IMR-90 (cell line): ENCODE data around the gene DPF3. TPM values are rescaled to one million over a fixed set of nuclear protein-coding genes. Genes with fewer than 3 reads are reported as not detected.

Source experiments
- ATAC-seq: fragments of 200-7000 bp; cut with Tn5 transposase; 2 replicates; pipeline ENCODE4 v1.9.1; 2020; ENCODE audit warnings: low read depth, mild to moderate bottlenecking, moderate library complexity
- BruUV-seq: library from RNA; stranded (reverse); fragments of 400-500 nt; replicated peaks from 2 replicates; lab custom pipeline; 2021; lab: Mats Ljungman, UMichigan
- CTCF ChIA-PET: fragments of 300-600 bp; formaldehyde crosslinking; extraction: SDS; loops from one replicate; lab custom pipeline; 2021; ENCODE audit warnings: antibody characterized with exemption; lab: Yijun Ruan, JAX
- POLR2A ChIA-PET: fragments of 300-600 bp; sonication (Branson Sonifier 250); formaldehyde crosslinking; loops from one replicate; lab custom pipeline; 2022; ENCODE audit warnings: antibody characterized with exemption; ENCODE audit not compliant: unreplicated experiment; lab: Charles Lee
- DNase-seq: peaks from one replicate; pipeline ENCODE4 v3.0.0; 2013
- H2AFZ ChIP-seq: replicated peaks from 2 replicates; pipeline ENCODE3; 2013; ENCODE audit warnings: low read length, mild to moderate bottlenecking; ENCODE audit not compliant: poor library complexity
- H2AK5ac ChIP-seq: 2 replicates; pipeline ENCODE4 v1.6.1; 2013; ENCODE audit warnings: low read depth, low read length, inconsistent platforms
- H2AK9ac ChIP-seq: replicated peaks from 2 replicates; pipeline ENCODE3; 2013; ENCODE audit warnings: mild to moderate bottlenecking, low read depth, low read length, moderate library complexity; ENCODE audit not compliant: poor library complexity
- H2BK120ac ChIP-seq: 2 replicates; pipeline ENCODE4 v1.6.1; 2013; ENCODE audit warnings: low read depth, low read length, inconsistent platforms
- H2BK15ac ChIP-seq: 3 replicates; pipeline ENCODE4 v1.6.1; 2013; ENCODE audit warnings: low read depth, low read length, inconsistent platforms
- H2BK20ac ChIP-seq: 2 replicates; pipeline ENCODE4 v1.6.1; 2013; ENCODE audit warnings: low read depth, mild to moderate bottlenecking, inconsistent platforms, low read length, moderate library complexity
- H2BK5ac ChIP-seq: 2 replicates; pipeline ENCODE4 v1.6.1; 2013; ENCODE audit warnings: mild to moderate bottlenecking, low read depth, low read length, inconsistent platforms; ENCODE audit not compliant: poor library complexity, severe bottlenecking
- H3K14ac ChIP-seq: replicated peaks from 2 replicates; pipeline ENCODE4 v1.6.1; 2013; ENCODE audit warnings: low read depth, low read length, inconsistent platforms
- H3K18ac ChIP-seq: 2 replicates; pipeline ENCODE4 v1.6.1; 2013; ENCODE audit warnings: low read depth, low read length, control low read depth
- H3K23ac ChIP-seq: 2 replicates; pipeline ENCODE4 v1.6.1; 2013; ENCODE audit warnings: low read depth, low read length, inconsistent platforms
- H3K27ac ChIP-seq: 2 replicates; pipeline ENCODE4 v1.5.1; 2013; ENCODE audit warnings: mild to moderate bottlenecking, control low read depth, low read length; ENCODE audit not compliant: insufficient read depth
- H3K27me3 ChIP-seq: 2 replicates; pipeline ENCODE4 v1.6.1; 2013; ENCODE audit warnings: low read length; ENCODE audit not compliant: control insufficient read depth, insufficient read depth
- H3K36me3 ChIP-seq: 2 replicates; pipeline ENCODE4 v1.6.1; 2013; ENCODE audit warnings: low read length, mixed read lengths; ENCODE audit not compliant: control insufficient read depth, insufficient read depth
- H3K4ac ChIP-seq: 2 replicates; pipeline ENCODE4 v1.6.1; 2013; ENCODE audit warnings: low read depth, low read length, inconsistent platforms
- H3K4me1 ChIP-seq: 2 replicates; pipeline ENCODE4 v1.6.1; 2013; ENCODE audit warnings: low read length, mixed read lengths; ENCODE audit not compliant: control insufficient read depth, insufficient read depth
- H3K4me2 ChIP-seq: 2 replicates; pipeline ENCODE4 v1.6.1; 2013; ENCODE audit warnings: low read depth, mild to moderate bottlenecking, control low read depth, low read length, moderate library complexity
- H3K4me3 ChIP-seq: 2 replicates; pipeline ENCODE4 v1.5.1; 2013; ENCODE audit warnings: low read depth, mild to moderate bottlenecking, control low read depth, low read length, moderate library complexity; ENCODE audit not compliant: insufficient read depth
- H3K56ac ChIP-seq: 2 replicates; pipeline ENCODE4 v1.6.1; 2013; ENCODE audit warnings: low read length, inconsistent platforms; ENCODE audit not compliant: insufficient read depth; ENCODE audit errors: extremely low read depth
- H3K79me1 ChIP-seq, 2 experiments: 2 replicates each; pipeline ENCODE4 v1.6.1; 2013; ENCODE audit warnings: low read length in 2 of 2, inconsistent platforms in 1 of 2, low read depth in 1 of 2
- H3K9ac ChIP-seq: 2 replicates; pipeline ENCODE4 v1.6.1; 2013; ENCODE audit warnings: low read depth, low read length, control low read depth
- H3K9me1 ChIP-seq: 2 replicates; pipeline ENCODE4 v1.6.1; 2013; ENCODE audit warnings: low read length, inconsistent platforms; ENCODE audit not compliant: insufficient read depth
- H3K9me3 ChIP-seq: 2 replicates; pipeline ENCODE4 v1.6.1; 2013; ENCODE audit warnings: low read length; ENCODE audit not compliant: control insufficient read depth, insufficient read depth
- H4K20me1 ChIP-seq: 2 replicates; pipeline ENCODE4 v1.6.1; 2013; ENCODE audit warnings: low read length, inconsistent platforms; ENCODE audit not compliant: insufficient read depth
- H4K5ac ChIP-seq: 2 replicates; pipeline ENCODE4 v1.6.1; 2013; ENCODE audit warnings: mild to moderate bottlenecking, low read depth, low read length, control low read depth
- H4K8ac ChIP-seq, 2 experiments: 2 replicates each; pipeline ENCODE4 v1.6.1; 2013; ENCODE audit warnings: low read depth in 2 of 2, low read length in 2 of 2, control low read depth in 1 of 2, inconsistent platforms in 1 of 2
- H4K91ac ChIP-seq: 2 replicates; pipeline ENCODE4 v1.6.1; 2013; ENCODE audit warnings: low read depth, low read length, inconsistent platforms; ENCODE audit not compliant: insufficient read depth
- BHLHE40 ChIP-seq: fragments of 150-350 bp; IDR thresholded peaks from 2 replicates; pipeline ENCODE4 v1.6.1; 2016; ENCODE audit warnings: mild to moderate bottlenecking, low read depth, low read length
- CEBPB ChIP-seq: IDR thresholded peaks from 2 replicates; pipeline ENCODE4 v1.6.1; 2012; ENCODE audit warnings: low read depth, low read length, improper control_type of control experiment
- FOS ChIP-seq: fragments of 150-350 bp; IDR thresholded peaks from 2 replicates; pipeline ENCODE4 v1.6.1; 2016; ENCODE audit warnings: low read depth, low read length
- MAFK ChIP-seq: IDR thresholded peaks from 2 replicates; pipeline ENCODE4 v1.6.1; 2012; ENCODE audit warnings: low read depth, low read length, improper control_type of control experiment
- POLR2A ChIP-seq: IDR thresholded peaks from 2 replicates; pipeline ENCODE4 v1.6.1; 2012; ENCODE audit warnings: mild to moderate bottlenecking, low read depth, low read length
- RFX5 ChIP-seq: IDR thresholded peaks from 2 replicates; pipeline ENCODE4 v1.8.0; 2012; ENCODE audit warnings: low read depth, mild to moderate bottlenecking, low read length, moderate library complexity
- WGBS, 2 experiments: methylation state at CpG; one replicate each; pipeline versions ENCODE4 v1.1.5 to v1.1.7; 2013; ENCODE audit warnings: missing lambda C conversion rate in 2 of 2; ENCODE audit not compliant: insufficient read length in 1 of 2; ENCODE audit errors: extremely low coverage in 2 of 2; 5-methylcytosine and 5-hydroxymethylcytosine counted together
- dilution Hi-C: fragments of 300-500 bp; cut with HindIII; formaldehyde crosslinking; loops from one replicate; pipeline ENCODE4 v1.14.3; 2018; ENCODE audit warnings: low sequenced_read_pairs; ENCODE audit not compliant: unreplicated experiment
- in situ Hi-C: fragments of 300-500 bp; cut with MboI; formaldehyde crosslinking; loops from 3 replicates; pipeline ENCODE4 v1.14.3; 2019; ENCODE audit warnings: low sequenced_read_pairs, inconsistent platforms, mixed read lengths
- intact Hi-C: fragments of 100-400 bp; cut with micrococcal nuclease; formaldehyde crosslinking; loops from 2 replicates; pipeline ENCODE4 v1.10.0; 2022
- microRNA-seq, 2 experiments: library from miRNA; stranded (forward) in 1 of 2; unstranded in 1 of 2; fragments of 10-50 nt in 1 of 2; fragments of <30 nt in 1 of 2; gene quantifications in 1 of 2; microRNA quantifications in 1 of 2; one replicate each; pipeline versions ENCODE3 to v1.1.0; 2013 to 2020; ENCODE audit not compliant: insufficient read depth in 1 of 2, insufficient read length in 1 of 2, unreplicated experiment in 1 of 2
- polyA plus RNA-seq, 3 experiments: library from polyadenylated mRNA; depleted of rRNA; stranded (reverse); fragments of >200 nt; gene quantifications; 2 replicates each; pipeline ENCODE4 v1.2.3, GENCODE V29; 2012; ENCODE audit warnings: low replicate concordance in 1 of 3
- small RNA-seq, 5 experiments: library from RNA; depleted of rRNA; stranded (forward); fragments of <200 nt; gene quantifications; one replicate each; pipeline ENCODE3, GENCODE V24; 2012
- total RNA-seq: library from RNA; depleted of rRNA; stranded (reverse); fragments of >200 nt; gene quantifications from 2 replicates; pipeline ENCODE4 v1.2.3, GENCODE V29; 2012; rRNA removed
- TF ChIP-seq, protein P1 (sequence below): fragments of 150-350 bp; IDR thresholded peaks from 2 replicates; pipeline ENCODE4 v1.6.1; 2017; ENCODE audit warnings: mild to moderate bottlenecking, antibody characterized with exemption, low read length, low read depth

The DPF3 gene
- total and polyA plus RNA-seq, 2 of the 4 experiments (the other 2 are of a cell fraction): 30.5 to 32.8 TPM

DNA sequence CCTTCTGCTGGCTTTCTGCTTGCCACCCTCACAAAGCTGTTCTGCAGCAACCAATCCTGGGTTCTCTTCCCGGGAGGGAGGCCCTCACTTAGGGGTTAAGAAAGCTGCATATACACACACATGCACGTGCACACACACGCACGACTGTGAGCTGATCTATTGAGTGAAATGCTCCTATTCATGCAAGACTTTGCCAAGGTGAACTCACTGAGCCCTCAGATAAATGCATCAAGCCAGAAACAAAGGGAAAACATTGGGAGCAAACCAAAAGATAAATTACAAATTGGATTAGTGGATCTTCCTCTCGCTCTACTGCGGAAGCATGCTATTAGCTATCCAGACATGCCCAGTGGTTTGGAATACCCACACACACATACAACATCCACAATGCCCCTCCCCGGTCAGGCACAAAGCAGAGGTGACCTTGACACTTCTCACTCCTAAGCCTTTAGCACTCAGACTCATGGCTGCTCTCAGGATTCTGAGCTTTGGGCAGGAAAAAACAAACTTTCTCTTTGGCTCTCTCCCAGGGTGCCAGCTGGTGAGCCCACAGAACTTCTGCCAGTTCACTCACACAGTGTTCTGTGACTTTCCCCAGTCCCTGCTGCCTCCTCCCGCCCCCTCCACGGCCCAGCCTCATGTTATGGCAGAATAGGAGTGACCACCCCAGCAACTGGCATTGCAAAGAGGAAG, 320.0 kb downstream of the DPF3 start:
- ATAC-seq (peak; percentile 42), DNase-seq (no peak)
- no peaks in the 10 kb centered on the region for H4K20me1 ChIP-seq
- H2BK5ac ChIP-seq: no peak overlapping the region
- in situ Hi-C loops: no loop called here
- no peak overlapping the region for H2BK20ac ChIP-seq
- H3K4me3 ChIP-seq: no peak overlapping the region
- H3K4ac ChIP-seq: no peak overlapping the region
- H3K36me3 ChIP-seq: no peaks in the 10 kb centered on the region
- intact Hi-C loops: no loop called here
- peaks cover 12% of the 10 kb centered on the region for H3K27me3 ChIP-seq
- H3K9ac ChIP-seq: no peak overlapping the region
- no peak overlapping the region for H2BK120ac ChIP-seq
- 73% methylated on average over 3 of the region's 9 CpGs; no CpG with 5 or more reads in 1 of the 2 experiments for WGBS, 2 experiments
- no peak overlapping the region; the same call in 1 of the 2 replicates for H3K18ac ChIP-seq
- no peaks in the 10 kb centered on the region for H3K9me3 ChIP-seq
- ChIA-PET CTCF (interaction anchor here (0.5 to 1.0 kb wide), 3 partner anchors 14 to 478 kb away, joined by 3 to 4 read pairs (median 3); no protein-coding TSS in a partner anchor), POLR2A (no interaction called here)
- no peak overlapping the region for H2AK5ac ChIP-seq
- no TSS peak for BruUV-seq
- H3K9me1 ChIP-seq: no peaks in the 10 kb centered on the region
- TF ChIP-seq POLR2A (no peak), MAFK (no peak), BHLHE40 (no peak), FOS (no peak), CEBPB (no peak), RFX5 (no peak)
- TF ChIP-seq, protein P1, sequence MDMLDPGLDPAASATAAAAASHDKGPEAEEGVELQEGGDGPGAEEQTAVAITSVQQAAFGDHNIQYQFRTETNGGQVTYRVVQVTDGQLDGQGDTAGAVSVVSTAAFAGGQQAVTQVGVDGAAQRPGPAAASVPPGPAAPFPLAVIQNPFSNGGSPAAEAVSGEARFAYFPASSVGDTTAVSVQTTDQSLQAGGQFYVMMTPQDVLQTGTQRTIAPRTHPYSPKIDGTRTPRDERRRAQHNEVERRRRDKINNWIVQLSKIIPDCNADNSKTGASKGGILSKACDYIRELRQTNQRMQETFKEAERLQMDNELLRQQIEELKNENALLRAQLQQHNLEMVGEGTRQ: no peak
- no peak overlapping the region for H3K14ac ChIP-seq
- peaks cover 4% of the 10 kb centered on the region for H3K4me1 ChIP-seq
- H3K27ac ChIP-seq: no peak overlapping the region
- no peak overlapping the region for H4K91ac ChIP-seq
- no peak overlapping the region for H2AFZ ChIP-seq
- H4K5ac ChIP-seq: no peak overlapping the region
- H3K56ac ChIP-seq: no peak overlapping the region
- no peak overlapping the region for H3K23ac ChIP-seq
- H2AK9ac ChIP-seq: no peak overlapping the region
- H2BK15ac ChIP-seq: no peak overlapping the region
- no peak overlapping the region for H3K4me2 ChIP-seq
- no peaks in the 10 kb centered on the region for H3K79me1 ChIP-seq
- no peak overlapping the region for H4K8ac ChIP-seq
- dilution Hi-C loops: no loop called here

Small RNAs within 50 kb of the gene (microRNA-seq; reads per million reads assigned to microRNA genes)
- not detected for gene RF00019 (ENCODE audit: insufficient read depth, insufficient read length)

Small RNAs within 50 kb of the gene (small RNA-seq; reads per million reads assigned to genes)
- gene RF00019: 0 reads per million in 5 experiments

Other genes with a start within 250 kb of the DPF3 start
- 24.7 and 29.4 TPM in 2 replicates for gene DCAF4, start 32.4 kb upstream of the DPF3 start, total RNA-seq
- 22.8 and 28.8 TPM in 2 replicates for gene DCAF4, start 32.4 kb upstream of the DPF3 start, polyA plus RNA-seq (2012; rRNA removed)
- gene ZFYVE1, start 133.0 kb upstream of the DPF3 start, total RNA-seq: 11.1 and 12.2 TPM in 2 replicates
- gene ZFYVE1, start 133.0 kb upstream of the DPF3 start, polyA plus RNA-seq (2012; rRNA removed): 14.2 and 16.5 TPM in 2 replicates
- 32.3 and 46.1 TPM in 2 replicates for gene RBM25, start 164.4 kb upstream of the DPF3 start, total RNA-seq
- gene RBM25, start 164.4 kb upstream of the DPF3 start, polyA plus RNA-seq (2012; rRNA removed): 26.6 and 32.9 TPM in 2 replicates
- gene PSEN1, start 242.4 kb upstream of the DPF3 start, total RNA-seq: 62.7 and 66.4 TPM in 2 replicates
- 11.7 and 14.8 TPM in 2 replicates for gene PSEN1, start 242.4 kb upstream of the DPF3 start, polyA plus RNA-seq (2012; rRNA removed)